NCI-H2081 (cell line): ENCODE data around the gene FRAS1.
"Not testable (repeated sequence)": the region's sequence is repeated elsewhere in the genome, so short reads cannot be mapped to it uniquely, and the experiment has no call there.

Experiments
- DNase-seq, 2 experiments: peaks; one replicate each; lab custom pipeline; 2025; lab: John Stamatoyannopoulos, UW

The FRAS1 gene

DNA sequence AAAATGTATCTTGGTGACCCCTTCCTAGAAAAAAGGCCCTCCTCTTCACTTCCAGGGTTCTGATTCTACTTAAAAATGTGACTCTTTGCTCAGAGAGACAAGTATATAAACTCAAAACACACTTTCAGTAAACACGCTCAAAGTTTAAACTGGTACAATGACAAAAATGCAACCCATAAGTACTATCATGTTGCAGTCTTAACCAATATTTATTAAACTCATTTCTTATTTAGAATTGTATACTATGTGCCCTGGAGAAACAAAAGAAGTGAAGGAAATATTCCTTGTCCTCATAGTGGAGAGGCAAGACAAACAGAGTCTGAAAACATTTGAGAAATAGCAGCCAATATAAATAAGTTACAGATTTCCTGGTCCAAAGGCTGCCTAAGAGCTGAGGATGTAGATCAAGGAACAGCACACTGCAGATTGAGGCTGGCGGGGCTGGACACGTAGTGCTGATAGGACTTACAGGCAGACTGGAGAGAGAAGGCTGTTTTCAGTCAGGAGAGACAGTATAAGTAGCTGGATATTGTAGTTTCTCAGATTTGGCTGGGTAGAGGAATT, 455.3 kb downstream of the FRAS1 start:
- no peak for DNase-seq

DNA sequence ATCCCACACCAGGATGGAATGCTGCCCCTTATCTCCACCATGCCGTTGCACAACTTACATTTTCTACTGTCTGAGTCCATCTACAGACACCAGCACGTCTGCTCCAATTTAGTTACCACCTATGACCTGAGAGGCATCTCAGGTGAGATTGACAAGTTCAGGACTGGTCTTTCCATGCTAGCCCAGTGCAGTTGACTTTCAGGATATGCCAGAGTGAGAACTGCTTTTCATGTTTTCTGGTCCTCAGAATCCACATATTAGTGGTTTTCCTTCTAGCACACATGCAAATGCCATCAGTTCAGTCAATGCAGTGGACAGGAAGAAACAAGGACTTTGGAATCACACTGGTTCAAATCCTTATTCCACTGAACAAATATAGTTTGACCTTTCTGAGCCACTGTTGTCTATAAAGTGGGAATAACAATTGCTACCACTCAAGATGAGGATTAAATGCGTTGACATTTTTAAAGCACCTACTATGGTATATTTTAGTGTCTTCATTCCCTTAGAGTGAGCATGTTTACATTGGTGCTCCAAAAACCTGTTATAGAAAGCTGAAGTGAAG, 456.4 kb downstream of the FRAS1 start:
- DNase-seq, result no peak

DNA sequence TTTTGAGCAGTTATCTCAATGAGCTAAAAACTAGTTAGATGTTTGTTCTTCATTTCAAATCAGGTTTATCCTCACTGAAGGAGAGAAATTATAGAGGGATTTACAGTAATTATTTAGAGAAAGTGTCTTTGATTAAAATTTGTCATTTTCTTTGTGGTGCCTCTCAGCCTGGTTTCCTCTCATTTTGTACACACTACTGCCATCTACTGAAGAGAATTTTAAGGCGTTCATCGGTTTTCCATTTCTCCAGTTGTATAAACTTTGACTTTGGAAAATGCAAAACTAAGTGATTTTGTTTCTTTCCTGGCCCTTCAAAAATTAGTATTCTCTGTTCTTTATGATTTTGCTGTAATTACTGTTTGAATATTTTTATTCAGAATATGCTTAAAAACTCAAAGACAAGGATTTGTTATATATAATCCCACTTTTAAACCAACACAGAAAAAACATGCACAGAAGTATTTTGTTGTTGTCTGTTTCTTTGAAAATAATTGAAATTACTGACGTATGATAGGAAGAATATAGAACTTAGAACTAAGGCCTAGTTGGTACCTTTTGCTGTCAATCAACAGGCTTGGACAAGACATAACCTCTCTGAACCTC, 460.0 kb downstream of the FRAS1 start:
- DNase-seq, result peak; percentile 7 to 39

DNA sequence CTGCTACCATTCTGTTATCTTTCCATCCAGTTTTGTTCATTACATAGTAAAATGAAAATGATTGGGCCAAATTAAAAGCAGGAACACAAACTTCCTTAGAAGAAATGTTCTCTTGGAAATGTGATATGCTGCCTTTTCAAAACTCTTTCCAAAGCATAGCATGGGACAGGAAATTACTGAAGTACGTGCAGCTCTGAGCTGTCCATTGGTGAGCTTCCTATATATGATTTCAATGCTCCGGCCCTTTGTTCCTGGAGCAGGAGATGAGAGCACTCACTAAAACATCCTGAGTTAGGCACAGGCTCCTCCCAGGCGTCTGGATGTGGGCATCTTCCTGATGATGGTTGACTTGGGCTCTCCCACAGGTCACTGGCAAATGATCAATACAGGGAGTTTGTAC, 461.4 kb downstream of the FRAS1 start:
- DNase-seq, result no peak

DNA sequence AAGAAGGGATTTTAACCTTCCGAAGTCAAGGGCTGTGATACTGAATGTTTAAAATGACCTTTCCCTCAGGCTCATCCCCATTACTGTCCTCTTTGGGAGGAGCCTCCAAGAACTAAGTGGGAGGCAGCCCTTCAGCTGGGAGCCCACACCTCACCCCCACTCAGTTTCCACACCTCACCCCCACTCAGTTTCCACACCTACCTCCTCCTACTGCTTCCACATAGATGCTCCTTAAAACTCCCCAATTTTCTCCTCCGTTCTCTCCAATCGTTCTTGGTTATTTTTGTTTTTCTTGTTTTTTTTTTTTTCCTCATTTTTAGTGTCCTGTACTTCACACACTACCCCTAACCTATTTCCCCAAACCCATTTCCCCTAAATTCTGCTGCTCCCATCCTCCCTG, 462.8 kb downstream of the FRAS1 start:
- no peak for DNase-seq

DNA sequence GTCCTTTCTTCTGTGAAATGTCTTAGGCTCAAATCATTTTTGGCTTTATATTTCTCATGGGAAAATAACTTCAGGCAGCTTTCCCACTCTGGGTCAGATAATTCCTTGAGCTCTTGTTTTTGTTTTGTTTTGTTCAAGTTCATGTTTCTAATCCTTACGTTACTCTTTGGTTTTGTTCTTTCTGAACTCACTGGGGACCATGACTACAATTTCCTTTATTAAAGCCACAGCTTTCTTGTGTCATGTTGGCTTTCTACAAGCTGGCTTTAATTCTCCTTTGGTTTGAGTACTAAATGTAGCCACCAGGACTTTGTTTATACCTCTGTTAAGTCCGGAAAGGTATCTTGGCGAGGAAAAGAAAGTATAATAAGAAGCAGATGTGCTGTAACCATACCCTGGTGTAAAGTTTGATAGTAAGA, 463.7 kb downstream of the FRAS1 start:
- no peak for DNase-seq

DNA sequence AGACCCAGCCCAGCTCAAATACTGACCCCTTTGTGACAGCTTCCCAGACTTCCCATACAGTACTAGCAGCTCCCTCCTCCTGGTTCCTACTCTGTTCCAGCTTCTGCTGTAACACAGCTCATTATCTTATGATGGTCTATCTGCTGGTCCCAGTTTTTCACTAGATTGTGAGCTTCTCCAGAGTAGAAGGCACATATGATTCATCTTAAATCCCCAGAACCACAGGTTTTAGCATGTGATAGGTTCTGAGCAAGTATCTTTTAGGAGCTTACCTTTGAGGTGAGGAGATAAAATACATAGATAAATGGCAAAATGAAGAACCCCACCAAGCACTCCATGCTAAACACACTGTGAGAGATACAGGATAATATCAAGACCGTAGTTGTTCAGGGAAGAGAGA, 466.9 kb downstream of the FRAS1 start:
- no peak for DNase-seq

DNA sequence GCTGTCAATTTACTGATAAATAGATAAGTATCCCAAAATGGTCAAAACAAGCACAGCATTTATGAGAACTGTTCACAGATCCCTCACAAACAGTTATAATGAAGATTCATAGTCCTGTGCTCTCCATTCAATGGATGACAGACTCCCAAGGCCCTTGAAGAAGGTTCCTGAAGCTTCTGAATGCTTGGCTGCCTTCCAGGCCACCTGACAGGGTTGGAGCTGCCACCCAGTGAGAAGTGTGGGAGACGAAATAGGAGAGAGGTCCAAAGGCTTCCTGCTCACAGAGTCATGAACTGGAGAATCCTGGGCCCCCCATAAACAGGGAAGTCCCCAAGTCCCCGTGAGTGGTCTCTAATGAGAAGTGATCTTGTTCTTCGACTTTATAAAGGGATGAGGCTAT, 468.4 kb downstream of the FRAS1 start:
- DNase-seq, result no peak

DNA sequence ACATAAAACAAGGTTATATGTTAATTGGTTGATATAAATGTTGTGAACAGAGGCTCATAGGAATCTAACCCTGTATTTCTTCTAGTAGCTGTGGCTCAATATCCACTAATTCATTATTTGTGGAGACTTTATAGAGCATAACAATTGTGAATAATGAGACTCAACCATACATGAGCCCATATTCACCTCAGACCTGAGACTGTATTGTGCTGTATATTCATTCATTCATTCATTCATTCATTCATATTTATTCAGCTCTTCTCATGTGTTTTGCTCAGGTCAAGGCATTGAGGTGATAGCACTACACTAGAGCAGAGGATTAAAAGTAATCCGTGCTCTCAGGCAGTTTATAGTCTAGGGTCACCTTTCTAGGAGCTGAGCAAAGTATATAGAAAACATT, 470.0 kb downstream of the FRAS1 start:
- no peak for DNase-seq

DNA sequence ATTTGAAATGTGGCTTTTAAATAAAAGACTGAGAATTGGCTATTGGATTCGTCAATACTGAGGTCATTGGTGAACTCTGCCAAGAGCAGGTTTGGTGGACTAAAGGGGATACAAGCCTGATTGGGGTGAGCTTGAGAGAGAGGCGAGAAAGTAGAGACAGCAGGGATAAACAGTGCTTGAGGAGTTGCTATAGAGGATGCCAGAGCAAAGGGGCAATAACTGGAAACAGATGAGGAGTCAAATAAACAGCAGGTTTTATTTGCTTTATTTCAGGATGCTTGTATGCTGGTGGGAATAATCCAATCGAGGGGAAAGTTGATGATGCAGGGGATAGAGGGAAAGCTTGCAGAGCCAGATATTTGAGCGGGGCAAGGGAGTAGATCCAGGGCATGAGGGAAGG, 470.4 kb downstream of the FRAS1 start:
- no peak for DNase-seq

DNA sequence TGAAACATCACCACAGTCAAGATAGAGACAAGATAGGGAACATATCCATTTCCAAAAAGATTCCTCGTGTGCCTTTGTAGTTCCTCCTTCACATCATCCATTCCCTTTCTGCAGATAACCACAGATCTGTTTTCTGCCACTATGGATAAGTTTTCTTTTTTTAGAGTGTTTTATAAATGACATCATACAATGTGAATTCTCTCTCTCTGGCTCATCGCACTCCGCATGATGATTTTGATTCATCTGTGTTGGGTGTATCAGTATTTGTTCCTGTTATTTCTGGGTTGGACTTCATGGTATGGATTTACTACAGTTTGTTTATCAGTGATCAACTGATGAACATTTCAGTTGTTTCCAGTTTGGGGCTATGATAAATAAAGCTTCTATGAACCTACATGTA, 471.2 kb downstream of the FRAS1 start:
- no peak for DNase-seq

DNA sequence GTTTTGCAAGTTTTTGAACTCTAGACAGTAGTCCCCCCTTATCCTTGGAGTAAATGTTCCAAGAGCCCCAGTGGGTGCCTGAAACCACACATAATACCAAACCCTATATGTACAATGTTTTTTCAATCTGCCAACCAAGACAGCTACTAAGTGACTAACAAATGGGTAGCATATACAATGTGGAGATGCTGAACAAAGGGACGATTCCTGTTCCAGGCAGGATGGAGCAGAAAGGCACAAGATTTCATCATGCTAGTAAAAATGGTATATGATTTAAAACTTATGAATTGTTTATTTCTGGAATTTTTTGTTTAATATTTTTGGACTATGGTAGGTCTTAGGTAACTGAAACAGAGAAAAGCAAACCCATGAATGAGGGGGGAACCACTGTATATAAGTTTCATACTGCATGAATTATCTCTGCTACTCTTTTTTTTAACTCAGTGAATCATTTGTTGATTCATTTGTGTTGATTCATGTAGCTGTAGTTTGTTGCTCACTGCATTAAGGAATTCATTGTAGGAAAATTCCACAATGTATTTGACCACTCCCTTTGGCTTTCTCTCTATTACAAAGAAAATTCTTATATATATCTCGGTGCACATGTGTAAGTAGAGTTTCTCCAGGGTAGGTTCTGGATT, 472.6 kb downstream of the FRAS1 start:
- DNase-seq, result no peak

DNA sequence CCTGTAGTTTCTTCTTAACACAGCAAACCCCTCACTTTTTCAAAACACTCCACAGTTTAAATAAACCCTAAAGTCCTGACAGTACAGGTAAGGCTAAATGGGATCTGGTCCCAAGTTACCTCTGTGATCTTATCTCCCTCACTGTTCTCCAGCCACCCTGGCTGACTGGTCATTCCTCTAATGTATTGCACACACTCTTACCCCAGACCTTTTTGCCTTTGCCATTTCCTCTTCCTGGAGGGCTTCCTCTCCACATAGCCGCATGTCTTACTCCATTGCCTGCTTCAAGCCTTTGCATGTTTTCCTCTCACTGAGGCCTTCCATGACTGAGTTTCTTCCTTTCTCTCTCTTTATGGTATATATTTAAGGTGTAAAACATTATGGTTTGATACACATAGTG, 474.9 kb downstream of the FRAS1 start:
- DNase-seq, result no peak

DNA sequence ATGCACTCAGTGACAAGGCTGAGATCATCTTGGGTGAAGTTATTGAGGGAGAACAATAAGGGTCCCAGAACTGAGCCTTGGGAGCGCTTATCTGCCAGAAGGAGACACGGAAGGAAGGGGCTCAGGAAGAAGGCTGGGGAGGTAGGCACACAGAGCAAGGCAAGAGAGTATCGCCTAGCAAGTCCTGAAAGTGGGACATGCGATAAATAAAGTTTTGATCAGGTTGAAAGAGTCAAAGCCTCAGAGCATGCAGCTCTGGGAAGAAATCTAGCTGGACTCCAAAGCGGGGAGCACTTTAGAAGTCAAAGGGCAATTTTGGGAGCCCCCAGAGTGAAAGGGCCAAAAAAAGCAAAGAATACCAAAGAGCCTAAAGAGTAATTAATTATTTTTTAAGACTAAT, 476.7 kb downstream of the FRAS1 start:
- no peak for DNase-seq

DNA sequence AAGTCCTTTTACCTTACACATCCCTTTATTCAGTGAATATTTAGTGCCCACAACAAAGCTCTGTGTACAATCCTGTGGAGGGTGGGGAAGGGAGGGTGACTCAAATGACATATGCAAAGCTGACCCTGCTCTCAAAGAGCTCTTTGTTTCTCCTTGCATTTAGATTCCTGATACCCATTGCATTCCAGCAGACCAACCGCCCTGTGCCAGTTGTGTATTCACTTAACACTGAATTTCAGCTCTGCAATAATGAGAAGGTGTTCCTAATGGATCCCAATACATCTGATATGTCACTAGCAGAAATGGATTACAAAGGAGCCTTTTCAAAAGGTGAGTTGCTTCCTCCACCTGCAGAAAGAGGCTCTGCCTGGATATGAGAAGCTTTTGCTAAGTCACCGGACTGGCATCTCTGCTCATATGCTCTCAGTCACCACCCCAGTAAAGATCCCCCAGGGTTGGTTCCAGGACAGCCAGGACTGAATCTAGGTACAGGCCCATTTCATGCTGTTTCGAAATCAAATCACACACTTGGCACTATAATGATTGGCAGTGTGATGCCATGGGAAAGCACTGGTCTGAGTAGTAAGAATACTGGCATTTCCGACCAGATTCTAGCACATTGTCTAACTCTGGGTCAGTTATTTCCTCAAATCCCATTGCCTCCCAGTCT, 477.3 kb downstream of the FRAS1 start:
- no peak for DNase-seq

DNA sequence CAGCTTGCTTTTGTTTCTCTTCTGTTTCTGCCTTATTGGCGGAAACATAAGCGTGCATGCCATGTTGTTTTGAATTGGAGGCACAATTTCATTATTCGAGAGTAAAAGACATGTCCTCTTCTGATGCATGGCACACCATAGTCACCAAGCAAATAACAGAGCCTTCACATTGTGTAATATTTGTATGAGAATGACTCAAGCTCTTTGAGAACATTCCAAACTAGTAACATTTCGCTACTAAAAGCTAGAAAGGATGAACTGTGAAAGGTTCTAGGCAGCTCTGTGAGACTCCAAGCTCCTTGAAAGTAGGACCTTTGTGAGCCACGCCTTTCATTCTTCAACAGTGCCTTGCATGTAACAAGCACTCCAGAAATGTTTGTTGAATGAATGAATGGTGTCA, 485.2 kb downstream of the FRAS1 start:
- DNase-seq, result no peak

DNA sequence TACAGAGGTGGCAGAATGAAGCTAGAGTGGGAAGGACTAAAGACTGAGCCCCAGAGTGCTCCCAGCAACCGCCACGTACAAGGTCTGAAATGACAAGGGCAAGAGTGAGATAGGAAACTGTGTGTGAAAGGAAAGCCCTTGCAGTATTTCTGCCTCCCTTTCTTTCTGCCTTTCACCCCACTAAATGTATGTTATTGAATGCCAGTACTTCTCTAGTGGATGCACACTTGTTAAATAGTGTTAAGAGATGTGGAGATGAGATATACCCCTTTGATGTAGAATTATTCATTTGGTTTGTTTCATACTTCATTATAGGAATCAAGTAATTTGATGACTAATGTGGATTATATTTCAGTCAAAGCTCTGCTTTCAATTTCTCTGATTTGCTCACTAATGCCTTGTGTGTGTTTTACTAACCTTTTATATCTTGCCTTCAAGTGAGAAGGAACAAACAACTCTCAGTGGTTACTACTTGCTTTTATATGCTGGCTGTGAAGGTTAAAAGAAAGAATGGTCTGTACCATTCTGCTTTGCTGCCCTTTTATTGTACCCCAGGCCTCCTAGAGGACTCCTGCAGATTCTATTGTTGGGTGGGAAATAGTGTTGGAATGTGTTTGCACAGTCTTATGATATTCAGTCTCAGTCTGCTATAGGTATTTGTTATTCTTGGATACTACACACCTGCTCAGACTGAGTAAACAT, 486.5 kb downstream of the FRAS1 start:
- DNase-seq, result no peak

DNA sequence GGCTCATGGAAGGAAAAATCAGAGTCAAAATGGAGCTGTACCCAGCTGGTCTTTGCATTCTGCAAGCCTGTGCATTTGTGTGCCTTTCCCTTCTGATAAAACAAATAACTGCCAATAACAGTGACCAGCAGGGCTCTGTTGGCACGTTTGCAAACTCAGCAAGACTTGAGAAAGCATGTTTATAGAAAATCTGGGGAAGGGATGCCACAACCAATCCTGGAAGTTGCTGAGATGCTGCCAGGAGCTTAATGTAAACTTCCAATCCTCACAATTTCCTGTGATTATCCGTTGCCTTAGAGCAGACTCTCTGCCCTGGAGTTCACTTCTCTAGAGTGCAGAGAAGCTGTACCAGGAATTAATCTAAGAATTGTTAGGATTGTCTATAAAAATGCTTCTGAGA, 487.6 kb downstream of the FRAS1 start:
- DNase-seq, result peak in 1 of 2 experiments; percentile 6

DNA sequence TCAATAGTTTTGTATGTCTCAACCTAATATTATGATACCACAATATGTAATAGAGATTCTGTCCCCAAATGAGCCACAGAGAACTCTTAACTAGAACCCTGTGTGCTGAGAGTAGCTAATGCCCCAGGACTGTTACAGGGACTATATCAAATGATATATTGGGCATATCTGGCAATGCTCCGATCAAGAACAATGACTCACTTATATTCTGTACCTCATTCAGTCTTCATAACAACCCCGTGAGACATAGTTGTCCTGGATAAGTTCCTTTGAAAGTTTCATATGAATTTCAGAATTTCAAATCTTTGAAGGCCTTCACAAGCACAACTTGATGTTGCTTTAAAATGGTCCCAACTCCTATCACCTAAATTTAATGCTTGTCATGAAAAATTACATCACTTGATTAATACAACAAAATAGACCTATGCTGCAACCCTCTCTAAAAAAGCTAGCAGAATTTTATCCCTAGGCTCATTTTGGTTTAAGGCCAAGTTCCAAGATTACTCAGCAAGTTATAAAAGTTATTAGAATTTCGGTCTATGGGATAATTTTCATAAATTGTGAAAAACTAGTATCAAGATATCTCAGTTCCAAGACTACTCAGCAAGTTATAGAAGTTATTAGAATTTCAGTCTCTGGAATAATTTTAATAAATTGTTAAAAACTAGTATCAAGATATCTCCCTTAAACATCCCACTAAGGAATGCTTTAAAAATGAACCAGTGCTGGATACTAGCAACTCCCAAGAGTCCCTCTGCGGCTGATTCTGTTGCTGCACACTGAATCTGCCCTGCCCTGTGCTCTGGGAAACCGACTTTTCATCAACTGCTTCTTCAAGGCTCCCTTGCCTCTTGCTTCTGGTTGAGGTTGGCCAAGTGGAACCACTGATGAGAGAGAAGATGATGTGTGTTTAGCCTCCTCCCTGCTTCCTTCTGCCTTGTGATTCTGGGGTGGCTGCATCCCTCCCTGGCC, 488.4 kb downstream of the FRAS1 start:
- no peak for DNase-seq

DNA sequence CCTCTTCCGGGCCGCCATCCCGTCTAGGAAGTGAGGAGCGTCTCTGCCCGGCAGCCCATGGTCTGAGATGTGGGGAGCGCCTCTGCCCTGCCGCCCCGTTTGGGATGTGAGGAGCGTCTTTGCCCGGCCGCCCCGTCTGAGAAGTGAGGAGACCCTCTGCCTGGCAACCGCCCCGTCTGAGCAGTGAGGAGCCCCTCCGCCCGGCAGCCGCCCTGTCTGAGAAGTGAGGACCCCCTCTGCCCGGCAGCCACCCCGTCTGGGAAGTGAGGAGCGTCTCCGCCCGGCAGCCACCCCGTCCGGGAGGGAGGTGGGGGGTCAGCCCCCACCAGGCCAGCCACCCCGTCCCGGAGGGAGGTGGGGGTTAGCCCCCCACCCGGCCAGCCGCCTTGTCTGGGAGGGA, 490.8 kb downstream of the FRAS1 start:
- DNase-seq, result not testable (repeated sequence)

DNA sequence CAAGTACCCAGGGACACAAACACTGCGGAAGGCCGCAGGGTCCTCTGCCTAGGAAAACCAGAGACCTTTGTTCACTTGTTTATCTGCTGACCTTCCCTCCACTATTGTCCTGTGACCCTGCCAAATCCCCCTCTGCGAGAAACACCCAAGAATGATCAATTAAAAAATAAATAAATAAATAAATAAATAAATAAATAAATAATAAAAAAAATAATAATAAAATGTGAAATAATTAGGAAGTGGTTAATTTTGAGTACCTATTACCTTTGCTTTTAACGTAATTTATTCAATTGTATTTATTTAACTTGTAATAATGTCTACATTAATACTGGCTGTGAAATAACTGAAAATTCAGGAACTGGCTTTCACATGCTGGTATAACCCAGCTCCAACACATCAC, 491.8 kb downstream of the FRAS1 start:
- not testable (repeated sequence) for DNase-seq
